GM12865 (cell line): ENCODE results near the gene TBC1D3B.

Source experiments
- DNase-seq: peaks from one replicate; pipeline ENCODE4 v3.0.0; 2010; ENCODE audit warnings: low read depth
- H3K4me3 ChIP-seq: 2 replicates; pipeline ENCODE4 v1.5.1; 2011; ENCODE audit warnings: mild to moderate bottlenecking, low read depth, low read length, control low read depth
- TF ChIP-seq, protein P1 (sequence below): IDR thresholded peaks from 2 replicates; pipeline ENCODE4 v1.5.1; 2011; ENCODE audit warnings: low read length, control low read depth, low read depth, inconsistent platforms; ENCODE audit not compliant: insufficient read depth; ENCODE audit errors: missing control alignments

The TBC1D3B gene

DNA sequence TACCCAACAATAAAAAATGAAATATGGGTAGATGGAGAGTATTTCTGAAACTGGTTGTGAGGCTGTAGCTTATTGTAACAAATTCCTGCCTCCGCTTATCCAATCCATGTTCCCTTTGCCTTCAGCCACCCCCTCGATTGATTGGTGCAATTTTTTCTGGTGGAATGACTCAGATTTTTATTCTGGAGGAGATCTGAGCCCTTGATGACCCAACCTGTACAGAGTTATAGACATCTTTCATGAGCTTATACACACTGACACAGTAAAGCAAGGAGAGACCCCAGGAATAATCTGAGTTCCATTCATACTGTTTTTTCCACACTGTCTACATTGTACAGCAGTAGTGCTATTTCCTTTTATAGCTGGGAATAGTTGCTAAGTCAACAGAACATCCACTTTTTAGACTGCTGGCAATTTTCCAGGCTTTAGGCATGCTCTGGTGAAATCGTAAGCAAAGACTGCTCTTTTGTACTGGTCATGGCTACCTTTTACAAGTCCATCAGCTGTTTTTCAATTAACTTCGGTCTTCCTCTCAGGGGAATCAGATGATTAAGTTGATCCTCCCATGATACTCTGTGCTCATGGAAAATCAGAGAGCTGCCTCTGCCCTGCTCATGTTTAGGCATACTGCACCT, 42.7 kb downstream of the TBC1D3B start:
- H3K4me3 ChIP-seq, result no peak overlapping the region
- DNase-seq, result no peak
- TF ChIP-seq, protein P1, sequence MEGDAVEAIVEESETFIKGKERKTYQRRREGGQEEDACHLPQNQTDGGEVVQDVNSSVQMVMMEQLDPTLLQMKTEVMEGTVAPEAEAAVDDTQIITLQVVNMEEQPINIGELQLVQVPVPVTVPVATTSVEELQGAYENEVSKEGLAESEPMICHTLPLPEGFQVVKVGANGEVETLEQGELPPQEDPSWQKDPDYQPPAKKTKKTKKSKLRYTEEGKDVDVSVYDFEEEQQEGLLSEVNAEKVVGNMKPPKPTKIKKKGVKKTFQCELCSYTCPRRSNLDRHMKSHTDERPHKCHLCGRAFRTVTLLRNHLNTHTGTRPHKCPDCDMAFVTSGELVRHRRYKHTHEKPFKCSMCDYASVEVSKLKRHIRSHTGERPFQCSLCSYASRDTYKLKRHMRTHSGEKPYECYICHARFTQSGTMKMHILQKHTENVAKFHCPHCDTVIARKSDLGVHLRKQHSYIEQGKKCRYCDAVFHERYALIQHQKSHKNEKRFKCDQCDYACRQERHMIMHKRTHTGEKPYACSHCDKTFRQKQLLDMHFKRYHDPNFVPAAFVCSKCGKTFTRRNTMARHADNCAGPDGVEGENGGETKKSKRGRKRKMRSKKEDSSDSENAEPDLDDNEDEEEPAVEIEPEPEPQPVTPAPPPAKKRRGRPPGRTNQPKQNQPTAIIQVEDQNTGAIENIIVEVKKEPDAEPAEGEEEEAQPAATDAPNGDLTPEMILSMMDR, result no peak

DNA sequence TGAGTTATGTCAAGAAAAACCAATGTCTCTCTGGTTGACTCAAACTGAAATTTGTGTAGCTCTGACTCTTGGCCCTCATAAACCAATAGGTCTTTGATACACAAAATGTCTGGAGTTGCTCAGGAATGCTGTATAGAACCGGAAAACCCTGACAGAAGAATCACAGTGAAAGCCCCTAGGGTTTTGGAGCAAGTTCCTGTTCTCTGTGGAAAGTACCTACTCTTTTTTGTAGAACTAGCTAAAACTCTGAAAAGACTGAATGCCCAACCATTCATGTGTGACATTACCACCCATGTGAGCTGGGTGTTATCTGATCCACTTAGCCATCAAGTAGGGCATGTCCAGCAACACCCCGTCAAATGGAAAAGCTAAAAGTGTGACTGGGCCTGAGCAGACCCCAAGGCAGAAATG, 44.0 kb downstream of the TBC1D3B start:
- TF ChIP-seq, protein P1, result no peak
- DNase-seq, result peak; percentile 67
- no peak overlapping the region for H3K4me3 ChIP-seq

DNA sequence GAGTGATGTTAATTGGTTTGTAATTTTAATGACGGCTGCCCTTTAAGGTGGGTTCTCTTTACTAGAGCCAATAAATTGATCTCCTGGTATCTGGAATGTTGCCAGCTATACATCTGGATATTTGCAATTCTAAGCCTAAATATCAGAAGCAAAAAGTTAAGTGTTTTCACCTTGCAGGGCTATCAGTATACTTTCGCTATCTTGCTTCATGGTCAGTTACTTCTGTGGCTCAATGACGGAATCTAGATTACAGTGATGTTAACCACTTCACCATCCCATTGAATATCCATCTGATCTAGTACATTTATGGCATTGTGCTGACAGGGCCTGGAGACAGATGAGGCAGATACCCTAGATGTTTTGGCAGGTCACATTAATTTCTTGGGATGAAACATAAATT, 44.5 kb downstream of the TBC1D3B start:
- no peak overlapping the region for H3K4me3 ChIP-seq
- DNase-seq, result peak; percentile 23
- TF ChIP-seq, protein P1, result no peak

DNA sequence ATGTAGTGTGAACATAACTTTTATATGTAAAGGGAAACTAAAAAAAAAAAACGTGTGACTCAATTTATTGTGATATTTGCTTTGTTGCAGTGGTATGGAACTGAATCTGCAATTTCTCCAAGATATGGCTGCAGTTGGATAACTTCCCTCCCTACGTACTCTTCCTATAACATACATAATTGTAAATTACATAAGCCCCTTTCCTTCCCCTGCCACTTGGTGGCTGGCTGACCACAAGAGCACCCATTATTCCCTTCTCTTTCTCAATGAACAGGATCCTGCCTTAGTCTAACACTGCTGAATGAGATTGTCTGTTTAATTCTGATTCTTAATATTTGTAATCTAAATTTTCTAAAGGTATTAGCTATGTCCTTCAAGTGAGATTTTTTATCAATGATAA, 45.0 kb downstream of the TBC1D3B start:
- DNase-seq, result no peak
- H3K4me3 ChIP-seq, result no peak overlapping the region
- TF ChIP-seq, protein P1, result no peak

DNA sequence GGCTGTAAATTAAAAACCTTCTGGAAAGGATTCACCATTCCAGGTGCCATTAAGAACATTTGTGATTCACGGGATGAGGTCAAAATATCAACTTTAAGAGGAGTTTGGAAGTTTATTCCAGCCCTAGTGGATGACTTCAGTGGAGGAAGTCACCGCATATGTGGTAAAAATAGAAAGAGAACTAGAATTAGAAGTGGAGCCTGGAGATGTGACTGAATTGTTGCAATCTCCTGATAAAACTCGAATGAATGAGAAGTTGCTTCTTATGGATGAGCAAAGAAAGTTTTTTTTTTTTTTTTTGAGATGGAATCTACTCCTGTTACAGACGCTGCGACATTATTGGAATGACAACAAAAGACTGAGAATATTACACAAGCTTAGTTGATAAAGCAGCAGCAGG, 46.1 kb downstream of the TBC1D3B start:
- no peak overlapping the region for H3K4me3 ChIP-seq
- TF ChIP-seq, protein P1, result no peak
- no peak for DNase-seq

DNA sequence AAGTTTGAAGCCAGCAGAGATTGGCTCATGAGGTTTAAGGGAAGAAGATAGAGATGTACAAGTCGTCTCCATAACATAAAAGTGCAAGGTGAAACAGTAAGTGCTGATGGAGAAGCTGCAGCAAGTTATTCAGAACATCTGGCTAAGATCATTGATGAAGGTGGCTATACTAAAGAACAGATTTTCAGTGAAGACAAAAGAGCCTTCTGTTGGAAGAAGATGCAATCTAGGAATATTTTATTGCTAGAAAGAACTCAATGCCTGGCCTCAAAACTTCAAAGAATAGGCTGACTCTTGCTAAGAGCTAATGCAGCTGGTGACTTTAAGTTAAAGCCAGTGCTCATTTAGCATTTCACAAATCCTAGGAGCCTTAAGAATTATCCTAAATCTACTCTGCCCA, 46.8 kb downstream of the TBC1D3B start:
- DNase-seq, result no peak
- TF ChIP-seq, protein P1, result no peak
- no peak overlapping the region for H3K4me3 ChIP-seq

DNA sequence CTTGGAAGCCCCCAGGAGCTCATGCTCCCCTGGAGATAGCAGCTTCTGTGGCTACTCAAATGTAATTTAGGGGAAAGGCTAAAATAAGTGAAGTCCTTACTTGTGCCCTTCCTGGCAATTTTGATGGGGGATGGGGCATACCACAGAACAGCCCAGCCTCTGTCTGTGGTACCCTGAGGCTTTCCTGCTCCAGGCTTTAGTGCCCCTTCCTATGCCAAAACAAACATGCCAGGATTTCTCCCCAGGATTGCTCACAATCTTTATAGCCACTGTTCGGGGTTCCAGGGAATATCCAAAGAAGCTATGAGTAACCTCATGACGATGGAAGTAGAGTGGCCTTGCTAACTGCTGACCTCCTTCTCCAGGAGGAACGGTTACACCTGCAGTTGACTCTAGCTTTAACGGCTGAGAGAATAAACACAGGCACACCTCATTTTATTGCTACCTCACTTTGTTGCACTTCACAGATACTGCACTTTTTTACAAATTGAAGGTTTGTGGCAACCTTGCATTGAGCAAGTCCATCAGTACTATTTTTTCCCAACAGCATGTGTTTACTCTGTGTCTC, 47.9 kb downstream of the TBC1D3B start:
- TF ChIP-seq, protein P1, result no peak
- H3K4me3 ChIP-seq, result no peak overlapping the region

More for the DNA sequence above, 47.9 kb downstream of the TBC1D3B start:
- DNase-seq, result no peak
